Measurements from ENCODE around the gene GRK4.

GRCh38 chr4:2915789-2916188, 47.6 kb upstream of the GRK4 start:
- TF ChIP-seq EZH2 (IDR thresholded peaks at IDR 0.05) (no peak), ZBTB33 (IDR thresholded peaks at IDR 0.05; ENCODE audit: extremely low read depth, insufficient replicate concordance, low read length) (no peak), RAD21 (IDR thresholded peaks at IDR 0.05; ENCODE audit: low read depth) (no peak), POLR2A (IDR thresholded peaks at IDR 0.05; ENCODE audit: borderline replicate concordance, extremely low read depth, insufficient read depth, insufficient read length) (no peak), POLR2AphosphoS5 (IDR thresholded peaks at IDR 0.05; ENCODE audit: low read depth, low read length) (no peak), JUND (IDR thresholded peaks at IDR 0.05) (no peak), TCF7L2 (IDR thresholded peaks at IDR 0.05; ENCODE audit: borderline replicate concordance, extremely low read depth, insufficient read depth, insufficient read length) (no peak), MAX (IDR thresholded peaks at IDR 0.05) (no peak), FOSL1 (IDR thresholded peaks at IDR 0.05; ENCODE audit: low read depth) (no peak), CTCF (IDR thresholded peaks at IDR 0.05 in 2 of 3, conservative IDR thresholded peaks at IDR 0.05 in 1 of 3; ENCODE audit: borderline replicate concordance in 1 of 3, insufficient read depth in 1 of 3, low read depth in 2 of 3, low read length in 2 of 3) (no peak), YY1 (IDR thresholded peaks at IDR 0.05; ENCODE audit: extremely low read depth, insufficient replicate concordance, low read depth, low read length) (no peak), REST (IDR thresholded peaks at IDR 0.05; ENCODE audit: low read depth) (no peak), SIN3A (IDR thresholded peaks at IDR 0.05; ENCODE audit: low read depth) (no peak)
